GM21526 (cell line): Measurements from ENCODE around the gene JMJD1C.
"Not testable (repeated sequence)": the region's sequence is repeated elsewhere in the genome, so short reads cannot be mapped to it uniquely, and the experiment has no call there.

Experiments used
- ATAC-seq: cut with Tn5 transposase; IDR thresholded peaks from one replicate; pipeline ENCODE4 v1.9.1; 2021; ENCODE audit warnings: moderate library complexity; ENCODE audit not compliant: unreplicated experiment, low FRiP score

The JMJD1C gene

DNA sequence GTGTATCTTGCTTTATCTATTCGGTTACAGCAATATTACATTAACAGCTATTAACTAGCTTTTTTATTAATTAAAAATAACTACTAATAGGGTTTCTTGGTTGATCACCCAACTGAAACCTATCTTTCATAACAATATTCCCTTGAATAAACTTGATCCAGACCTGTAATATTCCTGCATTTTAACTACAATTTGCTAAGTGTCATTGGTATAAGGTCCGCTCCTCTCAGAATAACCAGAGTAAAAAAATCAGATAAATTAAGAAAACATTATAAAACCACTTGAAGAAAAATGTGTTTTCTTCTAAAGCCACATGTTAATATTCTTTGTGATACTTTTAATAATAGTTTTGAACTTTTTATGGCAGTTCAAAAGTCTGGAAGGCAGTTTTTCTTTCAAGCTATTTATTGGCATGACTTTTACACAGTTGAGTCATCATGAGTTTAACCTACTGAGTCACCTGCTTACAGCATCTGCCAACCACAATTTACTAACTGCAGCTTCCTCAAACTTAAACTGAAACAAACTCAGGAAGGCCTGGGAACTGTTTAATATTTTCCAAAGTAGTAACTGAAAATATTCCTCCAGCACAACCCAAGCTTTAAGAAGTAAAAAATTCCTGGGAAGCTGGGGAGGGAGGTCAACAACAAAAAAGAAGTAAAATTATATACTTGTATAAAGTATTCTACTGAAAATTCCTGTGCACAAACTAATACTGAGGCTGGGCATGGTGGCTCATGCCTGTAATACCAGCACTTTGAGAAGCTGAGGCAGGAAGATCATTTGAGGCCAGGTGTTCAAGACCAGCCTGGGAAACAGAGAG, 229.5 kb downstream of the JMJD1C start:
- peak; percentile 73 for ATAC-seq

DNA sequence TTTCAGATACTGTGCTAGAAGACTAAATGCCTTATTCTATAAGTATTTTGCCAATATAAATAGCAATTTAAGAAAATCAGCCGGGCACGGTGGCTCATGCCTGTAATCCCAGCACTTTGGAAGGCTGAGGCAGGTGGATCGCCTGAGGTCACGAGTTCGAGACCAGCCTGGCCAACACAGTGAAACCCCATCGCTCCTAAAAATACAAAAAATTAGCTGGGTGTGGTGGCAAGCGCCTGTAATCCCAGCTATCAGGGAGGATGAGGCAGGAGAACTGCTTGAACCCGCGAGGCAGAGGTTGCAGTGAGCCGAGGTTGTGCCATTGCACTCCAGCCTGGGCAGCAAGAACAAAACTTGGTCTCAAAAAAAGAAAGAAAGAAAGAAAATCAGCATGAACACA, 230.6 kb downstream of the JMJD1C start:
- ATAC-seq: not testable (repeated sequence)

DNA sequence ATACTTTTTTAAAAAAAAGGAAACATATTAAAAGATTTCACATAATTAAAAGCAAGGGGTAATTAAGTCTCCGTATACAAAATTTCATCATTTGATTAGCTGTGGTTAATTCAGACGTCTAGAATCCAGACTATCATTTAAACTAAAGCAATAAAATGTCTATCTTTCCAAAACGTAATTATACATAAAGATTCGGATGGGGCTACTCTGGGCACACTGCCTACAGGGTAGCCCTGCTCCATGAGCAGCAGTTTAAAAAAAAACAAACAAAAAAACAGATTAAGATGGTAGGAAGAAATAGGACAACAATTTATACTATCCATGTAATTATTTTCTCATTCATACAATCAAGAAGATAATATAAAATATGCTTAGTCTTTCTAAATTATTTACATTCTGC, 236.6 kb downstream of the JMJD1C start:
- ATAC-seq: no peak

GRCh38 chr10:63228237-63228636, 237.5 kb downstream of the JMJD1C start:
- no peak for ATAC-seq

DNA sequence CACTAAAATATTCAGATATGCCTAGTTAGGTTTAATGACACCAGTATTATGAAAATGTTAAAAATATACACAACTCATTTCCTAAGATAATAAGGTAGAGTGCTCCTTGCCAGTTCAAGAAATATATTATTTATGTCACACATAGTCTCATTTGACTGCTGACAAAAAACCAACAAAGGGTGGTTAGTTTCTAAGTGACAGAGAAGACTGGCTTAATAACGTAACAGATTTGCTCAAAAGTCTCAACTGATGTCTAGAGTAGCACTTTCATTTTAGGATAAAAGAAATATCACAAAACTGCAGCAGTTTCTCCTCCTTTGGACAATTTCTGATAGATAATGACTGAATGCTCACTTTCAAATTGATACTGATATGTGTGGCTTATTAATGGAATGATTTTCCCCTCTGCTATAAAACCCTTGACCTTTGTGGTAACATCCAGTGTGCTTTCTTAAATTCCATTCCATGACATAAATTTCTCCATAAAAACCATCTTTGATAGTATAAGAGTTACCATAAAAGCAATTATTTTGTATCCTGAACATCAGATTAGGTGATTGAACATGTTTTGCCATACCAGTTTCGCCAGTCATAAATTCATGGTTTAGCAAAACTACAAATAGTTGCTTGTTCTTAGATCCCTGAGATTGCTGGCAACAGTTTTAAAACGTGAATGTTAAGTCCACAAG, 238.4 kb downstream of the JMJD1C start:
- peak; percentile 43 for ATAC-seq

DNA sequence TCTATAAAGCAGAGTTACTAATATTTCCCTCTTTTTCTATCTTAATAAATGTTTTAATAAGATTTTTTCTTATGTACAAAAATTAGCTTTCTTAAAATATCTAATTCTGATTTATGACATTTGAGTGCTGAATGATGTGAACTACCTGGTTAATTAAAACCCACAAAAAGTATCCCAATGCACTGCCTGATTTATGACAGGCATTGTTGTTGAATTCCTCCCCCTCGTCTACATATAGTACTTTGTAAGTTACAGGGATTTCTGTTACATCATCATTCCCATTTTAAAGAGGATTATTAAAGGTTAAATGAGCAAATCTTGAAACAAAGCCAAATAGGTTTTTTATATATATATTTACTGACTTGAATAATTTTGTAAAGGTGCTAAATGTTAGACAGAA, 241.5 kb downstream of the JMJD1C start:
- ATAC-seq: no peak

GRCh38 chr10:63221950-63222349, 243.8 kb downstream of the JMJD1C start:
- ATAC-seq: no peak

GRCh38 chr10:63219749-63220148, 246.0 kb downstream of the JMJD1C start:
- ATAC-seq: no peak

- ATAC-seq: peak; percentile 70
Measured at GRCh38 chr10:63217120-63217605, 248.6 kb downstream of the JMJD1C start.

GRCh38 chr10:63214571-63214970, 251.2 kb downstream of the JMJD1C start:
- ATAC-seq: no peak

DNA sequence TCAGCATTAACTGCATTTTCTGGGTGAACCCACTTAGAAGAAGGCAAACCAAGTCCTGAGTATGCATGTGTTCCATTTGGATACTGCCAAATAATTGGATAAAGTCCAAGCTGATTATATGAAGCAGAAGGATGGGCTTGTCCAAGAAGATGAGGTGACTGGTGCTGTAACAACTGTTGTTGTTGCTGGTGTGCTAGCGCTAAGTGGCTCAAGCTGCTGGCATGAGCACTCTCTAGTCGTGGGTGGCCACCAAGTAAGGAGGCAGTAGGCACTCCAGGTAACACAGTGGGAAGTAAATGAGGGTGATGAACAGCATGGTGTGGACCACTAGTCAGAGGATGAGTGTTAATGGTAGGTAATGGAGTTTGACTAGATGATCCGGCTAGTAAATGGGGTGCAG, 252.3 kb downstream of the JMJD1C start:
- no peak for ATAC-seq

- ATAC-seq: no peak
Measured at GRCh38 chr10:63210611-63211196, 255.1 kb downstream of the JMJD1C start.

DNA sequence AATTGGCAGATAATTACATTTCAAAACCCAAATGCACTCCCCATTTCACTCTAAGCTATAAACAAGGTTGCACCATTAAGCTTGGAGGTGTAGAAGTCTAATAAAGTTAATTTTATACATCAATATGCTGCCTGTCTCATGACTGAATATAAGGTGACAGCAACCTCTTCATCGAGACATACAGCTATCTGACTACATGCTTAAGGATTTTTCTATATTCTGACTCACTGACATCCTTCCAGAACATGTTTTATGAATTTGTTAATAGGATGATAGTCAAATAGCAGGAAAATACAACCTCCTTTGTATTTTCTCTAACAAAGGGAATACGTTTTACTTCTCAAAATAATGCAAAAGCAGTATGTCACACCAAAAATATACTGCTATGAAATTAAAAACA, 256.1 kb downstream of the JMJD1C start:
- ATAC-seq: no peak

- no peak for ATAC-seq
Measured at GRCh38 chr10:63208986-63209385, 256.8 kb downstream of the JMJD1C start.

DNA sequence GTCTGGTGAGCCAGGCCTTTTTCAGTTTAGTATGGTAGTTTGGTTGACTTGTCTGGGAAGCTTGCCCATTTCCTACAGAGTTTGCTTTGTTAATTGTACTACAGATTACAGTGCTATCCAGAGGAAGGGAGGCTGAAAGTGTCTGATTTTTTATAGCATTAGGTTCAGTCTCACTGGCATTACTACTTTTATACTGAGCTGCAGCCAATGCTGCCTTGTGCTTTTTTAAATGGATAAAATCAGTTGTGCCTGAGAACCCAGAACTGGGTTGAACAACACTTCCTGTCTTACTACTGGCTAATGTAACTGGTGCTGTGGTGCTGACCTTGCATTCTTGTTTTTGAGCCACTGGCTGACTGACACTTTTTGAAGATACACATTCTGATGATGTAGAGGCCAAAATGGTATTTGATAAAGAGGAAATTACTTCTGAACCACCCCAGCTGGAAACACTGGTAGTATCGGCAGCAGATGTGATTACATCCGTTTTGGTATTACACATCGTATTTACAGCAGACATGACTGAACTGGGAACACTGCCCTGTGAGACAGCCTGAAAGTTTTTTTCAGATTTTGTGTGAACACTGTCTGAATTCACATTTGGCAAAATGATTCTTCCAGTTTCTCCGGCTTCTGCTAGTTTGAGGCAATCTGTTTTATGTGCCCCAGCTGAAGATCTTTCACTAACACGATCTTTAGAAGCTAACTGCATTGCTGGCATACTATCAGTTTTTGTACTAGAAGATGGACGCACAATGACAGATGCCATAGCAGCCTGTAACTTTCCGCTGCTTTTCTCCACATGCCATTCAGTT, 258.6 kb downstream of the JMJD1C start:
- ATAC-seq: peak; percentile 52

- ATAC-seq: no peak
Measured at GRCh38 chr10:63206576-63206975, 259.2 kb downstream of the JMJD1C start.

GRCh38 chr10:63205421-63205820, 260.4 kb downstream of the JMJD1C start:
- ATAC-seq: no peak

DNA sequence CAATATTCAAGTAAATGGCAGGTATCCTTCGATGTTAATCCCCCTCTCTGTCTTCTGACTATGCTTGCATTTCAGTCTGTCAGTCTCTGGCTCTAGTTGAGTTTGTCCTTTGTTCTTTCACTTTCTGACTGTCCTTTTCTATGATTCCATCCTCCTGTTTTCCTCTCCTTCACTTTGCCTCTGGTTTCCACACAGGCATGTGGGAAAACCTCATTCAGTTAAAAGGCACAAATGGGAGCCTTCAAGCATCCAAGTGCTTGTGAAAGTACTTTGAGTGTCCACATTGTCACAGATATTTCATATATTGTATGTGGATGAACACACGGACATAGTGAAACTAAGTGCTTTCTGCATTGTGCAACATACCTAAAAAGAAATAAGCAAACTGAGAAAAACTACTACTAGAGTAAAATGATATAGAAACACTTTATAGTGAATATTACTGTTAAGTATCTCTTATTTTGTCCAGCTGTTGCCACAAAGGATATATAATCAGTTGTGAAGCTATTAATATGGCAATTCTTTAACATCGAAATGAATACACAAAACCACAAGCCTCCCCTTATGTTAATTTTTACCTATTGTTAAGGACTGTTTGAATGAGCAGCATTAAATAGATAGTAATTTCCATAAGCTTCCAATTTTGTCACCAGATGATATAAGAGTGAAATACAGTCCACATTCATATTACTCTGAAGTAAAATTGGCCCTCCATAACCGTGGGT, 260.9 kb downstream of the JMJD1C start:
- ATAC-seq: no peak

- no peak for ATAC-seq
Measured at GRCh38 chr10:63201118-63201517, 264.7 kb downstream of the JMJD1C start.

GRCh38 chr10:63200431-63200830, 265.3 kb downstream of the JMJD1C start:
- no peak for ATAC-seq
